ENCODE results near the gene SORCS2. TPM values are rescaled to one million over a fixed set of nuclear protein-coding genes. Genes with fewer than 3 reads are reported as not detected.

SORCS2 gene
- total RNA-seq, 4 donors from 2014 or later, result 0.26 to 17.1 (median 2.9) TPM

GRCh38 chr4:7170012-7170411, 22.3 kb upstream of the SORCS2 start:
- TF ChIP-seq, protein P1, sequence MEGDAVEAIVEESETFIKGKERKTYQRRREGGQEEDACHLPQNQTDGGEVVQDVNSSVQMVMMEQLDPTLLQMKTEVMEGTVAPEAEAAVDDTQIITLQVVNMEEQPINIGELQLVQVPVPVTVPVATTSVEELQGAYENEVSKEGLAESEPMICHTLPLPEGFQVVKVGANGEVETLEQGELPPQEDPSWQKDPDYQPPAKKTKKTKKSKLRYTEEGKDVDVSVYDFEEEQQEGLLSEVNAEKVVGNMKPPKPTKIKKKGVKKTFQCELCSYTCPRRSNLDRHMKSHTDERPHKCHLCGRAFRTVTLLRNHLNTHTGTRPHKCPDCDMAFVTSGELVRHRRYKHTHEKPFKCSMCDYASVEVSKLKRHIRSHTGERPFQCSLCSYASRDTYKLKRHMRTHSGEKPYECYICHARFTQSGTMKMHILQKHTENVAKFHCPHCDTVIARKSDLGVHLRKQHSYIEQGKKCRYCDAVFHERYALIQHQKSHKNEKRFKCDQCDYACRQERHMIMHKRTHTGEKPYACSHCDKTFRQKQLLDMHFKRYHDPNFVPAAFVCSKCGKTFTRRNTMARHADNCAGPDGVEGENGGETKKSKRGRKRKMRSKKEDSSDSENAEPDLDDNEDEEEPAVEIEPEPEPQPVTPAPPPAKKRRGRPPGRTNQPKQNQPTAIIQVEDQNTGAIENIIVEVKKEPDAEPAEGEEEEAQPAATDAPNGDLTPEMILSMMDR (IDR thresholded peaks at IDR 0.05), result no peak
- no peak for TF ChIP-seq POLR2A (IDR thresholded peaks at IDR 0.05)
- intact Hi-C loops (cut with DNase I; ENCODE audit: low total_unique reads), result no loop called here
- H3K27me3 ChIP-seq, result no peaks in the 10 kb centered on the region
- H3K9me3 ChIP-seq, result no peaks in the 10 kb centered on the region
- no peaks in the 10 kb centered on the region for H3K4me1 ChIP-seq
- DNase-seq, result peak in 1 of 2 donors; percentile 7
- no peaks in the 10 kb centered on the region for H3K36me3 ChIP-seq
- H3K4me3 ChIP-seq, result no peak overlapping the region
- no peak overlapping the region for H3K27ac ChIP-seq

DNA sequence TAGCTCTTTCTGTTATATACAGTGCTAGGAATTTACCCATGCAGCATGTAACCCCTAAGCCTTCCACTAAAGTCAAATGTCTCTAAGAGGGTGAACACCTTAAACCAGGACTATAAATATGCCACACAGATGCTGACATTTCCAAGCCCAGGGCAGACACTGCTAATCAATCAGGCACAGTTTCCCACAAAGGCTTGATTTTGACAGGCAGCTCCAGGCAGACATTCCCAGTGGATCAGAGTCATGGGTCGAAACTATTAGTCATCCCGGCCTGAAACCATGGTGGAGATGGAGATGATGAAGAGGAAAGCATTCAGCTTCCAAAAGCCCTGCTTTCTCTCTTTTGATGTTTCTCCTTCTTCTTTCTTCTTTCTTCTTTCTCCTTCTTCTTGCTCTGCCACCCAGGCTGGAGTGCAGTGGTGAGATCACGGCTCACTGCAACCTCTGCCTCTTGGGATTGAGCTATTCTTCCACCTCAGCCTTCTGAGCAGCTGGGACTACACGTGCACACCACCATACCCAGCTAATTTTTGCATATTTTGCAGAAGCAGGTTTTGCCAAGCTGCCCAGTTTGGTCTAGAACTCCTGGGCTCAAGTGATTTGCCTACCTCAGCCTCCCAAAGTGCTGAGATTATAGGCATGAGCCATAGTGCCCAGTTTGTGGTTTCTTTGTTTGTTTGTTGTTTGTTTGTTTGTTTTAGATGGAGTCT, 21.0 kb upstream of the SORCS2 start:
- TF ChIP-seq, protein P1 (IDR thresholded peaks at IDR 0.05), result no peak
- no peak for TF ChIP-seq POLR2A (IDR thresholded peaks at IDR 0.05)
- no peaks in the 10 kb centered on the region for H3K27me3 ChIP-seq
- H3K4me1 ChIP-seq, result no peaks in the 10 kb centered on the region
- peak in 1 of 2 donors; percentile 2 for DNase-seq
- no peaks in the 10 kb centered on the region for H3K9me3 ChIP-seq
- no peak overlapping the region for H3K4me3 ChIP-seq
- no peaks in the 10 kb centered on the region for H3K36me3 ChIP-seq
- H3K27ac ChIP-seq, result no peak overlapping the region
- intact Hi-C loops (cut with DNase I; ENCODE audit: low total_unique reads), result no loop called here

GRCh38 chr4:7172508-7172907, 19.8 kb upstream of the SORCS2 start:
- H3K27me3 ChIP-seq, result no peaks in the 10 kb centered on the region
- H3K27ac ChIP-seq, result no peak overlapping the region
- no peaks in the 10 kb centered on the region for H3K36me3 ChIP-seq
- H3K4me1 ChIP-seq, result no peaks in the 10 kb centered on the region
- no peak overlapping the region for H3K4me3 ChIP-seq
- DNase-seq, result no peak
- intact Hi-C loops (cut with DNase I; ENCODE audit: low total_unique reads), result no loop called here
- TF ChIP-seq, protein P1 (IDR thresholded peaks at IDR 0.05), result no peak
- no peak for TF ChIP-seq POLR2A (IDR thresholded peaks at IDR 0.05)
- no peaks in the 10 kb centered on the region for H3K9me3 ChIP-seq

DNA sequence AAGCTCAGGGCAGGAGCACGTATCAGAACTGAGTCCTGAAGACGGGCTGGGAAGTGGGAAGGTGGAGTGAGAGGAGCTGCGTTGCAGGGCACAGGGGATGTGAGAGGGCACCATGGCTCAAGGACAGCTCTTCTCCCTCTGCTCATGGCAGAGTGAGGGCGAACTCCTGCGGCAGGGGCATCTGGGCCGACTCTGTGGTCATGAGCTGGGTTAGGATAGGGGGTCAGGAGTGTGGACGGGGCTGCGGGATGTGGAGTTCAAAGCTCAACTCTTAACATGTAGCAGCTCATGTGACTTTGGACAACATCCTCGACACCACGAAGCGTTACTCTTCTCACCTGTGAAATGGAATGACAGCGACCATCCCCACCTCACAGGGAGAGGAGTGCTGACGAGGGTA, 19.4 kb upstream of the SORCS2 start:
- H3K4me3 ChIP-seq, result no peak overlapping the region
- peak in 1 of 2 donors; percentile 8 for DNase-seq
- H3K36me3 ChIP-seq, result no peaks in the 10 kb centered on the region
- H3K27ac ChIP-seq, result no peak overlapping the region
- H3K9me3 ChIP-seq, result no peaks in the 10 kb centered on the region
- intact Hi-C loops (cut with DNase I; ENCODE audit: low total_unique reads), result no loop called here
- H3K4me1 ChIP-seq, result no peaks in the 10 kb centered on the region
- TF ChIP-seq, protein P1 (IDR thresholded peaks at IDR 0.05), result no peak
- TF ChIP-seq POLR2A (IDR thresholded peaks at IDR 0.05), result no peak
- H3K27me3 ChIP-seq, result no peaks in the 10 kb centered on the region

- Histone ChIP-seq H3K27ac (no peak overlapping the region), H3K27me3 (no peaks in the 10 kb centered on the region), H3K4me3 (no peak overlapping the region), H3K4me1 (no peaks in the 10 kb centered on the region), H3K36me3 (no peaks in the 10 kb centered on the region), H3K9me3 (no peaks in the 10 kb centered on the region)
- no peak for TF ChIP-seq POLR2A (IDR thresholded peaks at IDR 0.05)
- TF ChIP-seq, protein P1 (IDR thresholded peaks at IDR 0.05), result no peak
- DNase-seq, result peak in 1 of 2 donors; percentile 7
- intact Hi-C loops (cut with DNase I; ENCODE audit: low total_unique reads), result no loop called here
Measured at GRCh38 chr4:7173841-7174449, 18.4 kb upstream of the SORCS2 start.

Data from uterus (tissue), 4 donors.